ENCODE results near the gene AQP2.

Gene AQP2

DNA sequence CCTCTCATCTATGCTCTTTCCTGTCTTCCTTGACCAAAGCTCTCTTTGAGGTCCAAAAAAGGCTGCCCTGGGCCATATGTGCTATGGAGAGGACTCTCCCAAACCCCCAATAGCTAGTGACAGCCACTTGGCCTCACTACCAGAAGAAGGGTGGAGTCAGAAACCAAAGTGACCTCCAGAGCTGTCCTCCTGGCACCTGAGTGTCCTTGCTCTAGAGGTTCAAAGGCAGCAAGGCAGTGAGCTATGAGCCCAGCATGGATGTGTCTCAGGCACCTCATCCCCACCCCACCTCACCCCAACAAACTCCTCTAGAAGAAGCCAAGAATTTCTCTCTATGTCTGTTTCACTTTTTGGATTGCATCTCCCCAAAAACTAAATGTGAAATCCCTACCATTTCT lies 7.0 kb downstream of the AQP2 start:
- DNase-seq (ENCODE audit: low read depth, low spot score): no peak
- Histone ChIP-seq H3K36me3 (ENCODE audit: control insufficient read depth, insufficient read depth, low read length) (no peaks in the 10 kb centered on the region), H3K27me3 (ENCODE audit: control insufficient read depth, insufficient read depth, low read length) (peaks cover 14% of the 10 kb centered on the region), H3K4me1 (ENCODE audit: control insufficient read depth, insufficient read depth, low read length) (peaks cover 6% of the 10 kb centered on the region), H3K27ac (ENCODE audit: low read length) (no peak overlapping the region), H3K9me3 (ENCODE audit: control insufficient read depth, insufficient read depth, low read length) (no peaks in the 10 kb centered on the region), H3K4me3 (ENCODE audit: low read length) (no peak overlapping the region)

DNA sequence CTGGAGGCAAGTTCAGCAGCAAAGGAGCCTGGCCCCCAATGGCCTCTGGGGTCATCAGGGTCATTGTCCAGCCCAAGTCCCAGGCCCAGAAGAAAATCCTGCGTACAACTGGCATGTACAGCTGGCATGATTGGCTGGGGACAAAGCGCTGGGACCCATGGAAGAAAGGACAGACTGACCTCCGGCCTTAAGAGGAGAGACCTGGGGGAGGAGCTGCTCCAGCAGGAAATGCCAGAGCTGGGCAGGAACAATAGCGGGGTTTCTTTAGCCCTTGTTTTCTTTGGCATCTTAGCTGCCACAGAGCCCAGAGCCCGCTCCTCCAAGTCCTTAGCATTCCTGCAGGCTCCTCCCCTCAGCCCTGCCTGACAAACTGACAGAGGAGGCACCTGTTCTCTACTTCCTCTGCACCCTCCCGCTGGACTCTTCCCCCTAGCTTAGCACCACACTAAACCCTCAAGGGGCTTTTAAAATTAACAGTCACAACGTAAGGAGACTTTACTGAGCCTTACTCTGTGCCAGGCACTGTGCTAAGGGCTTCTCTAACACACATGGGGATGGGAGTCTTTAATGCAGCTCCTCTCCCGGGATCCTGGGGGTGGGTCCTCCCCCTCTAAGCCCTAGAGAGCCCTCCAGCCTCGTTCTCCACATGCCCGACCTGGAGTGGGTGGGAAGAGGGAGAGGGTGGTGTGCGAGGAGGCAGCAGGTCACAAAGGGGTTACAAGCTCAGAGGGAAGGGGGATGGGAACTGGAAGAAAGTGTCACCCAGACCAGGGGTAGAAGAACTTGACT lies 9.3 kb downstream of the AQP2 start:
- no peaks in the 10 kb centered on the region for H3K9me3 ChIP-seq (ENCODE audit: control insufficient read depth, insufficient read depth, low read length)
- H3K27ac ChIP-seq (ENCODE audit: low read length): no peak overlapping the region
- H3K27me3 ChIP-seq (ENCODE audit: control insufficient read depth, insufficient read depth, low read length): peaks cover 14% of the 10 kb centered on the region
- no peaks in the 10 kb centered on the region for H3K36me3 ChIP-seq (ENCODE audit: control insufficient read depth, insufficient read depth, low read length)
- WGBS (ENCODE audit: insufficient coverage, insufficient read length): no CpG with 5 or more reads among the region's 11 CpGs
- peak; percentile 54 for DNase-seq (ENCODE audit: low read depth, low spot score)
- H3K4me3 ChIP-seq (ENCODE audit: low read length): no peak overlapping the region
- peaks cover 6% of the 10 kb centered on the region for H3K4me1 ChIP-seq (ENCODE audit: control insufficient read depth, insufficient read depth, low read length)

DNA sequence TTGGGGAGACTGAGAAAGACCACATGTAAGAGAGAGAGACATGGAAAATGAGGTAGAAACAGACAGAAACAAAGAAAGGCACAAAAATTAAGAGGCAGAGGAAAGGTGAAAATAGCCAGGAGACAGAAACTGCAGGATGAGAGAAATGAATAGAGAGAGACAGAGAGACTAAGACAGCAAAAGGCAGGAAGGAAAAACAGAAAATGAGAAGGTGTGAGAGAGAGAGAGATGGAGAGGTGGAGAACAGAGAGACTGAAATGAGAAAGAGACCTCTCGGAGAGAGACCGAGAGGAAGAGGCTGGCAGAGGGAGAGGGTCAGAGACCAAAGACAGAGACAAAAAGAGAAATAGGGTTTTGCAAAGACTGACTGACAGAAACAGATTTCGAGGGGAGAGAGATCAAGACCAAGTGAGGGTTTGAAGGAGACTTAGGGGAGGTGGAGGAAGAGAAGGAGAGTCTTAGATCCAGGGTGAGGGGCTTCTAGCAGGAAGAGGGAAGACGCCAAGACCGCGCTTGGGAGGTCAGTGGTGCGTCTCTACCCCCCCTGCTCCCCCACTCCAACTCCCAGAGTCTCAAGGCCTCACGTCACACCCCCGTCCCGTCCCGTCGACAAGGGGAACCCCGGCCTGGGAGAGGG lies 10.1 kb downstream of the AQP2 start:
- Histone ChIP-seq H3K4me1 (ENCODE audit: control insufficient read depth, insufficient read depth, low read length) (peaks cover 6% of the 10 kb centered on the region), H3K27me3 (ENCODE audit: control insufficient read depth, insufficient read depth, low read length) (peaks cover 14% of the 10 kb centered on the region), H3K4me3 (ENCODE audit: low read length) (no peak overlapping the region), H3K27ac (ENCODE audit: low read length) (no peak overlapping the region), H3K9me3 (ENCODE audit: control insufficient read depth, insufficient read depth, low read length) (no peaks in the 10 kb centered on the region), H3K36me3 (ENCODE audit: control insufficient read depth, insufficient read depth, low read length) (no peaks in the 10 kb centered on the region)
- DNase-seq (ENCODE audit: low read depth, low spot score): no peak
- WGBS (ENCODE audit: insufficient coverage, insufficient read length): no CpG with 5 or more reads among the region's 13 CpGs

DNA sequence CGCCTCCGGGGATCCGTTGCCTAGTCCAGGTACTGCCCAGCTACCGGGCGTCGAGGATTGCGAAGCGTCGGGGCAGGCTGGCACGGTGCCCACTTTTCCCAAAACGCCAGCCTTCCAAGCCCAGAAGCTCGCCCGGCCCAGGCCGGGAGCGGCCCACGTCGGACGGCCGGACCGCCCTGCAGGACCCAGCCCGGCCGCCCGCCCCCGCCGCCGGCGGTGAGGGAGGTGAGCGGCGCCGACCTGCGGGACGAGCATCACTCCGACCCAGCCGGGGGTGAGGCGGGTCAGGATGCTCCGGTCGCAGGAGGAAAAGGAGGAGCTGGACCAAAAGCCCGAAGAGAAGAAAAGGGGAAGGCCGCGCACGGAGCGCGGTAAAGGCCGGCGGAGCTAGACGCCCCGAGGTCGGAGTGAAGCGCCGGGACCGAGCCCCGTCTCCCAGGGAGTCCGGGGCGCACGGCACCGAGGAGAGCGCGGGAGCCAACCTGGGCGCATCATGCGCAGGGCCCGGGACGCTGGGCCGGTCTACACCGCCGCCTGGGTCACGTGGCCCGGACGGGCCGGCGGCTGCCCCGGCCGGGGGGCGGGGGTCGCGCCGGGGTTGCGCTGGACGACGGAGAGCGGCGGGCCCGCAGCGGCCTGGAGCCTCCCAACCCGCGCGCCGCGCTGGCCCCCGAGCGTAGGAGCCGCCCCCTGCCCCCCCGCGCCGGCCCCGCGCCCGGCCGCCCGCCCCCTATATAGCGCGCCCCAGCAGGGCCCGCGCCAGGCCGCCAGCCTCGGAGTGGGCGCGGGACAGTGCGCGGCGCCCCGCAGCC lies 10.8 kb downstream of the AQP2 start, which contains the start of gene AQP5:
Gene AQP5 (plus strand): TSS at position 762 of the 812 bp plus-strand sequence. CDS start 146 bp downstream, outside the sequence.
- H3K36me3 ChIP-seq (ENCODE audit: control insufficient read depth, insufficient read depth, low read length): no peaks in the 10 kb centered on the region
- no CpG with 5 or more reads among the region's 111 CpGs for WGBS (ENCODE audit: insufficient coverage, insufficient read length)
- peak within 1 kb of the TSS; percentile 17; the same call in 1 of the 2 replicates for H3K4me3 ChIP-seq (ENCODE audit: low read length)
- DNase-seq (ENCODE audit: low read depth, low spot score): no peak
- H3K9me3 ChIP-seq (ENCODE audit: control insufficient read depth, insufficient read depth, low read length): no peaks in the 10 kb centered on the region
- peaks cover 14% of the 10 kb centered on the region for H3K27me3 ChIP-seq (ENCODE audit: control insufficient read depth, insufficient read depth, low read length)
- H3K27ac ChIP-seq (ENCODE audit: low read length): no peak within 1 kb of the TSS
- H3K4me1 ChIP-seq (ENCODE audit: control insufficient read depth, insufficient read depth, low read length): peaks cover 6% of the 10 kb centered on the region

DNA sequence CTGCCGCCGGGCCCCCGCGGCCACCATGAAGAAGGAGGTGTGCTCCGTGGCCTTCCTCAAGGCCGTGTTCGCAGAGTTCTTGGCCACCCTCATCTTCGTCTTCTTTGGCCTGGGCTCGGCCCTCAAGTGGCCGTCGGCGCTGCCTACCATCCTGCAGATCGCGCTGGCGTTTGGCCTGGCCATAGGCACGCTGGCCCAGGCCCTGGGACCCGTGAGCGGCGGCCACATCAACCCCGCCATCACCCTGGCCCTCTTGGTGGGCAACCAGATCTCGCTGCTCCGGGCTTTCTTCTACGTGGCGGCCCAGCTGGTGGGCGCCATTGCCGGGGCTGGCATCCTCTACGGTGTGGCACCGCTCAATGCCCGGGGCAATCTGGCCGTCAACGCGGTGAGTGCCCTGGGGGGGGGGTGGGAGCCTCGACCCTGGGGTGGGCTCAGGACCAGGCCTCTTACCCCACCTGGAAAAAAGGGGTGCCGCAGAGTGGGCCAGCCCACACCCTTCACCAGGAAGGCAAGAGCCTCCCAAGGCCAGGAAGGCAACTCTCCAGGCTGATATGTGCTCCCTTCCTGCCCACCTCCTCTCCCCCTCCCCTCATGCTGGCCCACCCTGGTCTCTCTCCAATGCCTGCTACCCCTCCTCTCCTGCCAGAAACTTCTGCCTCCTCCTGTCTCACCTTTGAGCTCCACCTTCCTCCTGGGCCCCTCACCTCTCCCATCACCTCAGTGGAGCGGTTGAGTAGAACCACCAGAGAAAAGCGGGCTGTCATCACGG lies 11.6 kb downstream of the AQP2 start:
- no CpG with 5 or more reads among the region's 37 CpGs for WGBS (ENCODE audit: insufficient coverage, insufficient read length)
- Histone ChIP-seq H3K27ac (ENCODE audit: low read length) (no peak overlapping the region), H3K4me1 (ENCODE audit: control insufficient read depth, insufficient read depth, low read length) (peaks cover 6% of the 10 kb centered on the region), H3K36me3 (ENCODE audit: control insufficient read depth, insufficient read depth, low read length) (no peaks in the 10 kb centered on the region), H3K27me3 (ENCODE audit: control insufficient read depth, insufficient read depth, low read length) (peaks cover 14% of the 10 kb centered on the region), H3K9me3 (ENCODE audit: control insufficient read depth, insufficient read depth, low read length) (no peaks in the 10 kb centered on the region), H3K4me3 (ENCODE audit: low read length) (peak overlapping the region; percentile 17; the same call in 1 of the 2 replicates)
- no peak for DNase-seq (ENCODE audit: low read depth, low spot score)

DNA sequence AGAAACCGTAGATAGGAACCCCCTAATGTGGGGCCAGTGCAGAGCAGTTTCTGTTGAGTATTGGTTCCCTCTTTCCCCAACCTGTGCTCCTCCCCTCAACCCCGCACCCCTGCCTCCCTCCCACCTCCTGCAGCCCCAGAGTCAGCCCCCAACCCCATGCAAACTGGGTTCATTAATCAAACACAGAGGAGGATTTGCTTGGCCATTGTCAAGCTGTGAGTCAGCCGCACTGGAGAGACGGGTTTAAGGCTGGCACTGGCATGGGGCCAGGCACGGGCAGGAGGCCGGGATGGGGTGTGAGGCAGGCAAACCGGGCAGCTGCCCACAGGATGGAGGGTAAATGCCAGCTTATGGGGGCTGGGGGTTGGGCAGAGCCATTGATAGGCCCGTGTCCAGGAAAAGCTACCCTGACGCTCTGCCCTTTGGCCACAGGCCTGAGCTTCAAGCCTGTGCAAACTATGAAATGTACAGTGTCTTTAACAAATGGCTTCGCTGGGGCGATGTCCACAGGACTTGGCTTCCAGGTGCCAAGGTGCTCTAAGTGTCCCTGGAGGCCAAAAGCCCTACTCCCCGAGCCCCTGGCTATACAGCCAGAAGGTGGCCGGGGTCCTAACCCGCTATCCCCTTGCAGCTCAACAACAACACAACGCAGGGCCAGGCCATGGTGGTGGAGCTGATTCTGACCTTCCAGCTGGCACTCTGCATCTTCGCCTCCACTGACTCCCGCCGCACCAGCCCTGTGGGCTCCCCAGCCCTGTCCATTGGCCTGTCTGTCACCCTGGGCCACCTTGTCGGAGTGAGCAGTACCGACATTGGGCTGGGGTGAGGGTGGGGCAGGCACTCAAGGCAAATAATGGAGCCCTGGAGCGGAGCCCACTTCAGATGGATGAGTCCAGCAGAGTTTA lies 12.6 kb downstream of the AQP2 start:
- no CpG with 5 or more reads among the region's 21 CpGs for WGBS (ENCODE audit: insufficient coverage, insufficient read length)
- DNase-seq (ENCODE audit: low read depth, low spot score): no peak
- no peak overlapping the region for H3K27ac ChIP-seq (ENCODE audit: low read length)
- H3K36me3 ChIP-seq (ENCODE audit: control insufficient read depth, insufficient read depth, low read length): no peaks in the 10 kb centered on the region
- peaks cover 14% of the 10 kb centered on the region for H3K27me3 ChIP-seq (ENCODE audit: control insufficient read depth, insufficient read depth, low read length)
- no peak overlapping the region for H3K4me3 ChIP-seq (ENCODE audit: low read length)
- no peaks in the 10 kb centered on the region for H3K9me3 ChIP-seq (ENCODE audit: control insufficient read depth, insufficient read depth, low read length)
- peaks cover 7% of the 10 kb centered on the region for H3K4me1 ChIP-seq (ENCODE audit: control insufficient read depth, insufficient read depth, low read length)

DNA sequence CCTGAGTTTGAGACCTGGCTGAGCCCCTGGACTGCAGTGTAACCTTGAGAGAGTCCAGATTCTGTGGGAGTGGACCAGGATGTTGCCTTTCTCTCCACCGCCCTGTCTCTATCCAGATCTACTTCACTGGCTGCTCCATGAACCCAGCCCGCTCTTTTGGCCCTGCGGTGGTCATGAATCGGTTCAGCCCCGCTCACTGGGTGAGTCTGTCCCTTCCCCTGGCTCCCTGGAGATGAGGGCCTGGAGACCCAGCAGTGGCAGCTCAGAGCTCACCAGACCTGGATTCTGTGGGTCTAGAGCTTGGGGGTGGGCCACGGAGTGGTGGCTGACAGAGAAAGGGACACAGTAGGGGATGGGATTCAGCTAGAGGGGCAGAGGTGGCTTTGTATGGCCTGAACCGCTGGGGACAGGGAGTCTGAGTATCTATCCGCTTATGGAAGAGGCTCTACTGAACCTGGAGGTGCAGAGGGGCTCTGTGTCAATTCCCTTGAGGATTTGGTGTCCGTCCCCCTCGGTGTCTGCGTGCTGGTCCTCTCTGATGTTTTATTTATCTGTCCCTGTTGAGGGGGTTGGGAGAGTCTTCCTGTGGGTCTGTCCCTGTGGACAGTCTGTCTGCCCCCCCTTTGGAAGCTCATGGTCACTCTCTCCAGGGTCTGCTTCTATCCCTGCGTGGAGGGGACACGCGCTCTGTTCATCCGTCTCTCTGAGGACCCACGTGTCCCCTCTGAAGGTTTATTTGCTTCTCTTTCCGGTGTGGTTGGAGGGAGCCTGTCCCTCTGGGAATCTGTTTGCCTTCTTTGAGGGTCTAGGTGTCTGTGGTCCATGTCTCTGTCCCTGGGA lies 13.7 kb downstream of the AQP2 start:
- no peak for DNase-seq (ENCODE audit: low read depth, low spot score)
- no peaks in the 10 kb centered on the region for H3K36me3 ChIP-seq (ENCODE audit: control insufficient read depth, insufficient read depth, low read length)
- no peak overlapping the region for H3K4me3 ChIP-seq (ENCODE audit: low read length)
- H3K27ac ChIP-seq (ENCODE audit: low read length): no peak overlapping the region
- H3K9me3 ChIP-seq (ENCODE audit: control insufficient read depth, insufficient read depth, low read length): no peaks in the 10 kb centered on the region
- peaks cover 14% of the 10 kb centered on the region for H3K27me3 ChIP-seq (ENCODE audit: control insufficient read depth, insufficient read depth, low read length)
- peaks cover 7% of the 10 kb centered on the region for H3K4me1 ChIP-seq (ENCODE audit: control insufficient read depth, insufficient read depth, low read length)
- no CpG with 5 or more reads among the region's 17 CpGs for WGBS (ENCODE audit: insufficient coverage, insufficient read length)

DNA sequence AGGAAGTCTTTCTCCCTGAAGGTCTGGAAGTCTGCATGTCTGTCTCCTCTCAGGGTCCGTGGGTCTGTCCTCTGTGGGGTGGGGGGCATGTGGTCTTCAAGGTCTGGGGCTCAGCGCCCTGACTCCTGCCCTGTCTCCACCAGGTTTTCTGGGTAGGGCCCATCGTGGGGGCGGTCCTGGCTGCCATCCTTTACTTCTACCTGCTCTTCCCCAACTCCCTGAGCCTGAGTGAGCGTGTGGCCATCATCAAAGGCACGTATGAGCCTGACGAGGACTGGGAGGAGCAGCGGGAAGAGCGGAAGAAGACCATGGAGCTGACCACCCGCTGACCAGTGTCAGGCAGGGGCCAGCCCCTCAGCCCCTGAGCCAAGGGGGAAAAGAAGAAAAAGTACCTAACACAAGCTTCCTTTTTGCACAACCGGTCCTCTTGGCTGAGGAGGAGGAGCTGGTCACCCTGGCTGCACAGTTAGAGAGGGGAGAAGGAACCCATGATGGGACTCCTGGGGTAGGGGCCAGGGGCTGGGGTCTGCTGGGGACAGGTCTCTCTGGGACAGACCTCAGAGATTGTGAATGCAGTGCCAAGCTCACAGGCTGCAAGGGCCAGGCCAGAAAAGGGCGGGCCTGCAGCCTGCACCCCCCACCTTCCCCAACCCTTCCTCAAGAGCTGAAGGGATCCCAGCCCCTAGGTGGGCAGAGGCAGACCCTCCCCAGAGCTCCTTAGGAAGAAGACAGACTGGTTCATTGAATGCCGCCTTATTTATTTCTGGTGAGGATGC lies 14.5 kb downstream of the AQP2 start:
- no peak overlapping the region for H3K4me3 ChIP-seq (ENCODE audit: low read length)
- peaks cover 13% of the 10 kb centered on the region for H3K27me3 ChIP-seq (ENCODE audit: control insufficient read depth, insufficient read depth, low read length)
- H3K4me1 ChIP-seq (ENCODE audit: control insufficient read depth, insufficient read depth, low read length): peaks cover 6% of the 10 kb centered on the region
- no CpG with 5 or more reads among the region's 13 CpGs for WGBS (ENCODE audit: insufficient coverage, insufficient read length)
- H3K27ac ChIP-seq (ENCODE audit: low read length): no peak overlapping the region
- no peaks in the 10 kb centered on the region for H3K36me3 ChIP-seq (ENCODE audit: control insufficient read depth, insufficient read depth, low read length)
- no peak for DNase-seq (ENCODE audit: low read depth, low spot score)
- no peaks in the 10 kb centered on the region for H3K9me3 ChIP-seq (ENCODE audit: control insufficient read depth, insufficient read depth, low read length)

All from iPS DF 6.9 (cell line).